Cardiac muscle cell (in vitro differentiated cells and primary cell): ENCODE data around the gene ZGPAT. TPM values are rescaled to one million over a fixed set of nuclear protein-coding genes. Genes with fewer than 3 reads are reported as not detected.

ENCODE experiments used
- DNase-seq, 2 donors: peaks; one replicate each; pipeline versions ENCODE4 v3.0.0 to v3.0.0-alpha.2; 2010 to 2017; ENCODE audit warnings: low read depth in 1 of 2, low spot score in 1 of 2
- H3K27ac ChIP-seq: fragments of 200-600 bp; sonication (generic); 2 replicates; pipeline ENCODE4 v1.5.1; 2016
- H3K27me3 ChIP-seq: fragments of 200-600 bp; sonication (generic); 2 replicates; pipeline ENCODE4 v1.6.0; 2016; ENCODE audit warnings: control low read depth
- H3K36me3 ChIP-seq: fragments of 200-600 bp; sonication (generic); 2 replicates; pipeline ENCODE4 v1.5.1; 2016; ENCODE audit warnings: control low read depth
- H3K4me1 ChIP-seq: fragments of 200-600 bp; sonication (generic); 2 replicates; pipeline ENCODE4 v1.8.1; 2017; ENCODE audit warnings: low read depth, mild to moderate bottlenecking, mixed run types
- H3K4me3 ChIP-seq: fragments of 200-600 bp; sonication (generic); 2 replicates; pipeline ENCODE4 v1.5.1; 2016; ENCODE audit warnings: mild to moderate bottlenecking
- H3K9me3 ChIP-seq: fragments of 200-600 bp; sonication (generic); 2 replicates; pipeline ENCODE4 v1.5.1; 2017; ENCODE audit warnings: low read depth, mild to moderate bottlenecking, control low read depth
- CTCF ChIP-seq: IDR thresholded peaks from 2 replicates; pipeline ENCODE4 v1.5.1; 2012; ENCODE audit warnings: low read depth, mild to moderate bottlenecking, low read length
- polyA plus RNA-seq: library from polyadenylated mRNA; unstranded; fragments of >200 nt; fragmentation: Nextera tagmentation; extraction: Ambion mirVana; gene quantifications from 2 replicates; pipeline ENCODE4 v1.2.1, GENCODE V29; 2016
- total RNA-seq: library from RNA; depleted of rRNA; stranded (reverse); fragments of >200 nt; gene quantifications from 2 replicates; pipeline ENCODE4 v1.2.3, GENCODE V29; 2016

The ZGPAT gene
- total and polyA plus RNA-seq, 2 experiments from 2014 or later, result 36.3 to 37.5 TPM

- no peak overlapping the region for H3K27ac ChIP-seq
- DNase-seq, result no peak
- H3K36me3 ChIP-seq, result peaks cover 3% of the 10 kb centered on the region
- no peaks in the 10 kb centered on the region for H3K27me3 ChIP-seq
- TF ChIP-seq CTCF, result no peak
- H3K4me3 ChIP-seq, result no peak overlapping the region
- H3K9me3 ChIP-seq, result no peaks in the 10 kb centered on the region
- H3K4me1 ChIP-seq, result no peaks in the 10 kb centered on the region
Observed at GRCh38 chr20:63673951-63674350, 33.9 kb upstream of the ZGPAT start.

- Histone ChIP-seq H3K9me3 (no peaks in the 10 kb centered on the region), H3K36me3 (no peaks in the 10 kb centered on the region), H3K4me1 (no peaks in the 10 kb centered on the region), H3K27me3 (no peaks in the 10 kb centered on the region), H3K27ac (no peak overlapping the region), H3K4me3 (no peak overlapping the region)
- no peak for DNase-seq
- TF ChIP-seq CTCF, result no peak
Observed at GRCh38 chr20:63675681-63676368, 32.0 kb upstream of the ZGPAT start.

GRCh38 chr20:63678071-63678470 lies 29.8 kb upstream of the ZGPAT start:
- Histone ChIP-seq H3K27ac (no peak overlapping the region), H3K27me3 (no peaks in the 10 kb centered on the region), H3K9me3 (no peaks in the 10 kb centered on the region), H3K4me3 (no peak overlapping the region), H3K36me3 (no peaks in the 10 kb centered on the region), H3K4me1 (no peaks in the 10 kb centered on the region)
- no peak for TF ChIP-seq CTCF
- DNase-seq, result no peak

GRCh38 chr20:63678667-63679465 lies 29.0 kb upstream of the ZGPAT start:
- H3K4me3 ChIP-seq, result no peak overlapping the region
- no peaks in the 10 kb centered on the region for H3K4me1 ChIP-seq
- no peak overlapping the region for H3K27ac ChIP-seq
- DNase-seq, result no peak
- no peak for TF ChIP-seq CTCF
- no peaks in the 10 kb centered on the region for H3K27me3 ChIP-seq
- H3K36me3 ChIP-seq, result no peaks in the 10 kb centered on the region
- no peaks in the 10 kb centered on the region for H3K9me3 ChIP-seq

- Histone ChIP-seq H3K4me1 (no peaks in the 10 kb centered on the region), H3K27ac (no peak overlapping the region), H3K36me3 (no peaks in the 10 kb centered on the region), H3K4me3 (no peak overlapping the region), H3K27me3 (no peaks in the 10 kb centered on the region), H3K9me3 (no peaks in the 10 kb centered on the region)
- TF ChIP-seq CTCF, result no peak
- DNase-seq, result no peak
Observed at GRCh38 chr20:63679799-63680305, 28.0 kb upstream of the ZGPAT start.
